IPS-NIHi11 (cell line): ENCODE results near the gene SH3BP5.
A peak's percentile ranks its signal among the peaks of the same experiment; 100 is the strongest.

Experiments
- DNase-seq: peaks from one replicate; pipeline ENCODE4 v3.0.0; 2012; ENCODE audit warnings: mixed read lengths, low spot score

The SH3BP5 gene

DNA sequence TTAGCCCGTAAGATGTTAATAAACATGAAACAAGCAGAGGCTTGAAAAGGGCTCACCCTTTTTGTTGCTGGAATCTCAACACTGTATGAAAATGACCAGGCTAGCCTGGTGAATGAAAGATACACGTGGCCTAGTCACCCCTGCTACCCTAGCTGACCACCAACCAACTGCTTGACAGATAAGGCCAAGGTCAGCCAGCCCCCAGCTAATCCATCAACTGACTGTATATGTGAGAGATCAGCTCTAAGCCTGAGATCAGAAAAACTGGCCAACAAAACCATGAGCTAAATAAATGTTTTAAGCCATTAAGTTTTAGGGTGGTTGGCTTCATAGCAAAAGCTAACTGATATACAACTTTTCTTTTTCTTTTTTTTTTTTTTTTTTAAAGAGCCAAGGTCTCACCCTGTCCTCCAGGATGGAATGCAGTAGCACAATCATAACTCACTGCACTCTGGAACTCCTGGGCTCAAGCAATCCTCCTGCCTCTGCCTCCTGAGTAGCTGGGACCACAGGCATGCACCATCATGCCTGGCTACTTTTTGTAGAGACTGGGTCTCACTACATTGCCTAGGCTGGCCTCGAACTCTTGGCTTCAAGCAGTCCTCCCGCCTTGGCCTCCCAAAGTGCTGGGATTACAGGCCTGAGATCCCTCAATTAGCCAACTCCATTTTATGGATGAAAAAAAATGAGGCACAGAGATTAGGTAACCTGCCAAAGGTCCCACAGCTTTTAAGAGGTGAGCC lies 34.6 kb downstream of the SH3BP5 start:
- DNase-seq: no peak

DNA sequence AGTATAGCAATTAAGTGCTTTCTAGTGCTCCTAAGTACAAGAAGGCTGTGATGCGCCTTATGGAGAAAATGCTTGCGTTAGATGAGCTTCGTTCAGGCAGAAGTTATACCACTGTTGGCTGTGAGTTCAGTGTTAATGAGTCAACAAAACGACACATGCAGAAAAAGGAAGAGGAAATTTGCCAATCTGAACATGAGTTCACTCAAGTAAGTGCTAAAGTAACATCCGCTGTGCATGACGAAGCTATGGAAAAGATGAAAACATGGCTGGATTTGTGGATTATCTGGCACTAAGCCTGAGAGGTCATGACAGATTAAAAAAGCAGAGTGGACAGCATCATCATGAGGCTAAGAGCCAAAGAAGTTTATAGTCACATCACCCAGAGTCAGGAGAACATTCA lies 36.9 kb downstream of the SH3BP5 start:
- DNase-seq: no peak

DNA sequence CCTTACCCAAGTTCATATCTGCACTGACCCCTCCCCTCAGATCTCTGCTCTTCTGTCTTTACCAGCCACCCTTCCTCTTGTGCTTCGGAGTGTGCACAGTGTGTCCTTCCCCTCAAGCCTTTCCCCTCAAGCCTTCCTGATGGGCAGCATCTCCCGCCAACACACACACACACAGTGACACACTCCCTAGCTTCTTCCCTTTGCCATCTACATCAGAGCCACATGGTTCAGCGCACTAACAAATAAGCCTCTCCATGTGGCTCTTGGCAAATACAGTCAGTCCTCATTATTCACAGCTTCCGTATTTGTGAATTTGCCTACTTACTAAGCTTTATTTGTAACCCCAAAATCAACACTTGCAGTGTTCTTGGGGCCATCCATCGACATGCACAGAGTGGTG lies 37.5 kb downstream of the SH3BP5 start:
- no peak for DNase-seq

DNA sequence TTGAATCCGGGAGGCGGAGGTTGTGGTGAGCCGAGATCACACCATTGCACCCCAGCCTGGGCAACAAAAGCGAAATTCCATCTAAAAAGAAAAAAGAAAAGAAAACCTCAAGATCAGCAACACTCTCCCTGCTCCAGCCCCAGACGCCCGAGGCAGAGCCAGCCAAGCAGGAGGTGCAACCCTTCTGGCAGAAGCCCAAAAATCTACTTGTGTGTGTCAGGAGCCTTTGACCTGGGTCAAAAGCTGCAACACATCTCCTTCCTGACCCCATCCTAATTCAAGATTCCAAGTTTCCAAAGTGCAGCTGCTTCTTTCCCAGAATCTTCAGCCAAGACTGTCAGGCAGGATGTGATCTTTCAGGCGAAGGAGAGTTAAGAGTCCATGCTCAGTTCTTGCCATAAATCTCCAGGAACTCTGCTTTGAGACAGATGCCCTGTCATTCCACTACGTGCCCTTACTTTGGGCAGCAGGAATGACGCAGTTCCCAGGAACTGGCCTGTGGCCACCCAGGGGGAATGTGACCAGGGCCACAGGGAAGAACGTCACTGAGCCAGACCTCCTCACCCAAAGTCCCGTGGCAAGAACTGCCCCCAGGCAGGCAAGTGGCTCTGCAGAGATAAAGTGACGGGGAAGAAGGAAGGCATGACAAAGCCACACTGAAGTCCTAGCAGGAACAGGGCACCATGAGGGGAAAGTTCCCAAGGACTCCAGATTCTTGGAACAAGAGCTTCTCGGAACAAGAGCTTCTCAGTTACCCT lies 39.4 kb downstream of the SH3BP5 start:
- DNase-seq: no peak

DNA sequence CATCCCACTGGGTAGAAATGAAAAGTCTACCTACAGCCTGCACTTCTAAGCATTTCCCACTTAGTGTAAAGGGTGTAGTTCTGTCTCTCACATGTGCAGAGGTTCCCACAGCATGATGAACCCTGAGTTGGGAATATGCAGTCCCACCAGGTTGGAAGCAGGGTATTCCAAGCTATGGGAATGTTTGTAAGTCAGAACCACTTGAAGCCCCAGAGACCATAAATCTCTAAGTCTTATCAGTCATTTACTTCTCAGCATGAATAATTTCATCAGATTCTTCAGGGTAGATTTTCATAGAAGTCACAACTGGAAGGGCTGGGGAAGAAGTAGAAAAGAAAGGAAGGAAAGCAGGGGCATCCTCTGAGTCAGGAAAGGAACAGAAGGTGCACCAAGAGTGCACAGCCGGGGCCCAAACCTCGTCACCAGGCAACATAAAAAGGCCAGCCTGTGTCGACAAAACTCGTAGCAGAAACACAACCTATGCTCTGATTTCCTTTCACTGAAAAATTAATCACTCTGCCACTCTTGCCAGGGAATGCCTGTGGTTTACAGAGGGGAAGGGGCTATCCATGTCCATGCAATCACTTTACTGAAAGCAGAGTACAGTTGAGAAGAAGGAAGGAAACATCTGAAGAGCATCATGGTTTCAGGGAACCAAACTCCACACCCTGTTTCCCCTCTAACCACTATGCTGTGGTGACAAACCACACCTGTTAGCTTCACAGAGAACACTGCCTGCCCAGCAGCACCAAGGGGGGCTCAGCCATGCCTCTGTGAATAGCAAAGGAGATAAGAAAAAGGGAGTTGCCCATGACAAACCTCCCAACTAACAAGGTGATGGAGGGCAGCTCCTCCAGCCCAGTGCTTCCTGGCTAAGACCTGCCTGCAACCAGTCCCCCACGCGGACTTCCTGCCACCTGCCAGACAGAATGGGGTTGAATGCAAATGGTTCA lies 40.5 kb downstream of the SH3BP5 start:
- no peak for DNase-seq

DNA sequence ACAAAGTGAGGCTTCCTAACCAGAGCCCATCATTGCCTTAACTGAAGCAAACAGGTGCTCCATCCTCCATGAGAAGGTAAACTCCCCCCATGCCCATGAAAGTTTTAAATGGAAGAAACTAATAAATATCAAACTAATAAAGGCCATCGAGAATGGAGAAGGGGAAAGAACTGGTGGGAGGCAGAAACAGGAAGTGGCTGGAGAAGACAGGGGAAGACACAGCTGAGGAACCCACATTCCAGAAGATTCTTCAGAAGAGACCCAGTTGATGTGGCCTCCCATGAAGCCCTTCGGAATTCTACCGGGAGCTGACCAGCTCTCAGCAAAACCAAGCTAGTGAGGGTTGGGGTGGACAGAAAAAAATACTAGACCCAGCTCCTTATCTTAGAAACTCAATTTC lies 41.6 kb downstream of the SH3BP5 start:
- no peak for DNase-seq

DNA sequence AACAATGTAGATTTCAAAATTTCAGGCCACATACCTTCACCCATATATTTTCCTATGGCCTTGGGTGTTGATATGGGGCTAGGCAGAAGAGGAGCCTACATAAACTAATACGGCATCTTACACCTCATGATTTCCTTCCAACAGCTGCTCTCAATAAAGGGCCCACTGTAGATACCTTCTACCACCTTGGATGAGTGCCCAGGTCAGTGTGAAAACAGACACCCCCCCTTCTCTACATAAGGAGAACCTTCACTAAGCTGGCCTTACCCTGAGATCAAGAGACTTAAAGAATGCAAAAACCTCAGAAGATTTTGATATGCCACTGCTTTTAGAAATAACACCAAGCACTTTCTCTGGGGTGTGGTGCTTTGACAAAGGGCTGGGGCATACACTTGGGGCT lies 42.7 kb downstream of the SH3BP5 start:
- DNase-seq: no peak

DNA sequence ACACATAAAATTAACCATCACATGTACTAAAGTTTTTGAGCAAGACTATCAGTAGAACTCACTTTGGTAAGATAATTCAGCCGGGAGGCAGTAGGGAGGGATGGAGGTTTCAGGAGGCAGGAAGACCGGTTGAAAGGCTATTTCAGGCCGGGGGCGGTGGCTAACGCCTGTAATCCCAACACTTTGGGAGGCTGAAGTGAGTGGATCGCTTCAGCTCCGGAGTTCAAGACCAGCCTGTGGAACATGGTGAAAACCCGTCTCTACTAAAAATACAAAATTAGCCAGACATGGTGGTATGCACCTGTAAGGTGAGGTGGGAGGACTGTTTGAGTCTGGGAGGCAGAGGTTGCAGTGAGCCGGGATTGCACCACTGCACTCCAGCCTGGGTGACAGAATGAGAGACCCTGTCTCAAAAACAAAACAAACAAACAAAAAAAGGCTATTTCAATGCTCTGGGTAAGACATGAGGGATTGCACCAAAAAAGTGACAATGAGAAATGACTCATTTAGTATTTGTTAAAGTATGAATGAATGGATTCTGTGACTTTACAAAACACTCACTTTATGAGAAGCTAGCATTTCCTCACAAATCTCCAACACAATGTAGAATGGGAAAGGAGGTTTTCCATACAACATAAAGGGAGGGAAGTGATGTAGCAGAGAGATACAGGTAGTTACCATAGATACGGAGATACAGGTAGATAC lies 43.9 kb downstream of the SH3BP5 start:
- DNase-seq: no peak

DNA sequence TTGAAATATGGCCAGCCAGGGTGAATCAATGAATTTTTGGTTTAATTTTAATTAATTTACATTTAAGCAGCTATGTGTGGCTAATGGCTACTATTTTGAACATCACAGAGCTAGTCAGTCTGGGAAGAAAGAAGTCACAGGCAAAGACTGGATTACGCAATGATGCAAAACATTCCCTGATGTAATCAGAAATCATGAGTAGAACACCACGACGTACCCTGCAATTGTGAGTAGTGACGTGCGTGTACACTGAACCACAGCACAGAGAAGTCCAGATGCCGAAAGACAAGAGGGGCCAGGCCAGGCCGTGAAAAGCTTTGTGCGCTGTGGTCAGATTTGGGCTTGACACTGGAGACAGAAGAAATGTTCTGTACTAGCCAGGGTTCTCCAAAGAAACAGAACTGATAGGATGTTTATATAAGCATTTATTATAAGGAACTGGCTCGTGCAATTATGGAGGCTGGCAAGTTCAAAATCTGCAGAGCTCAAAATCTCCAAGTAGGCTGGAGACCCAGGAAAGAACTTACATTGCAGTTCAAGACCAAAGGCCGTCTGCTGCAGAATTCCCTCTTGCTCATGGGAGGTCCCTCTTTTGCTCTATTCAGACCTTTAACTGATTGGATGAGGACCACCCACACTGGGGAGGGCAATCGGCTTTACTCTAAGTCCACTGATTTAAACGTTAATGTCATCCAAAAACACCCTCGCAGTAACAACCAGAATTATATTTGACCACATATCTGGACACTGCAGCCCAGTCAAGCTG lies 44.6 kb downstream of the SH3BP5 start:
- no peak for DNase-seq

DNA sequence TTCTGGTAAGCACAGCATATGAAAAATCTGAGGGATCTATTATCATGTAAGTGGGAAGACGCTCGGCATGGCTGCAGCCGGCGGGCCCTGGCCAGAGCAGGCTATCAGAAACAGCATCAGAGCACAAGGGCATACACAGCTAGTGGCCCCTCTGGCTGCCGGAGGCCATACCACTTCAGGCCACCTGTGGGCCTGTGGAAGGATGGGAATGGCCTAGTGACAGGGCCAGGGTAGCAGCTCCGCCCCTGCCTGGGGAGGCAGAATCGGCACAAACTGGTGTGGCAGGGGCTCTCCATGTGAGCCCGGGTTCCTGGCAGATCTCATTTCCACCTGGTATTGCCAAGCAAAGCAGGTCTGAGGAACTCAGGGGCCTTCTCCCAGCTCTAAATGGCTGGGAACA lies 46.4 kb downstream of the SH3BP5 start:
- DNase-seq: peak; percentile 63

DNA sequence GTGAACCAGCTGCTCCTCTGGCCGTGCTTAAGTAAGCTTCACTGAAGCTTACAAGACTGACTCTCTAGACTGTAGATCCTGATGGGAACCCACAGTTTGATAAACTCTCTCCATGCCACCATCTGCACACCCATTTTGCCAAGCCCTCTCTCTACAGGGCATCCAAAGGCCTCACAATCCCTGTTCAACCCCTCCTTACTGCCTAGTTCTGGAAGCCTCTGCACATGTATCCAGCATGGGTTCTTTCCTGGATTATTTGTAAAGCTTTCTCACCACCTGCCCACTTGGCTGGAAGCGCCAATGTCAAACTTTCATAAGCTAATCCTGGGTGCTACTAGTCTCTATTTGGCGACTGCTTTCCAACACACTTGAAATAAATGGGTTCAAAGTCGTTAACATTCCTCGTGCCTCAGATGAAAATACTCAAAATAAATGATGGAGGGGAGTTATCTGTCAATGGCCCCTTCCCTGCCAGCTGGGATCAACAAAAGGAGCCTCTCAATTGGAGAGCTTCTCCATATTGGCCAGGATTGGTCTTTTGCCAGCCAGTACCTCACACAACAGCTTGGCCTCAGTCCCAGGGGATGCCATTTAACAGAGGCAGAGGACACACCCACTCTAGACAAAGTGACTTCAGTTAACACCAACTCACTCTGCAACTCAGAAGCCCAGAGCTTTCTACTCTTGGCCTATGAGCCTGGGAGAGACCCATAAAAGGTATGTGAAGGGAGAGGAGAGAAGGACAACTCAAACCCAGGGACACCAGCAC lies 48.1 kb downstream of the SH3BP5 start:
- no peak for DNase-seq

DNA sequence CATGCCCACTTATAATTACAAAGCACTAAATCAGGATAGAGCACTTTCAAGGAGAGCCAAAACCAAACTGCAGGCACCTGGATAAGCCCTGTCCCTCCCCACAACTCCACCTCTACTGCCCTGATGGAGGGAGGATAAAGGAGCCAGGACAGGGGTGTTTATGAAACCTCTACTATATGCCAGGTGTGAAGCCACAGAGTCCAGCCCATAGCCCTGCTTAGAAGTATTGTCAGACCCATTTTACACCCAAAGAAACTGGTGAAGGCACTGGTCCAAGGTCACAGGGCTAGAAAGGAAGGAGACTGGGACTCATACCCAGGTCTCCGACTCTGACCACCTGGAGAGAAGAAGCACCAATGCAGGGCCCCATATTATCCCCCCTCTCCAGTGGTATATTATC lies 48.7 kb downstream of the SH3BP5 start:
- DNase-seq: no peak

DNA sequence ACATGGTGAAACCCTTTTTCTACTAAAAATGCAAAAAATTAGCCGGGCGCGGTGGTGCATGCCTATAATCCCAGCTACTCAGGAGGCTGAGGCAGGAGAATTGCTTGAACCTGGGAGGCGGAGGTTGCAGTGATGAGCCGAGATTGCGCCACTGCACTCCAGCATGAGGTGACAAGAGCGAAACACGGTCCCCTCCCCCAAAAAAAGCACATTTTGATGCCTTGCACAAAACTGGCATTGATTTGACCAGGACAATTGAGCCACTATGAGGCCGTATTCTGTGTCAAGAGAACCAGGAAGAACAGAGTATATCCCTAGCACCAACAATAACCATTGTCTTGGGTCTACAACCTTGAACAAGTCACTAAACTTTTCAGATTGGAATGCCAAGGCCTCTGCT lies 50.6 kb downstream of the SH3BP5 start:
- DNase-seq: no peak

DNA sequence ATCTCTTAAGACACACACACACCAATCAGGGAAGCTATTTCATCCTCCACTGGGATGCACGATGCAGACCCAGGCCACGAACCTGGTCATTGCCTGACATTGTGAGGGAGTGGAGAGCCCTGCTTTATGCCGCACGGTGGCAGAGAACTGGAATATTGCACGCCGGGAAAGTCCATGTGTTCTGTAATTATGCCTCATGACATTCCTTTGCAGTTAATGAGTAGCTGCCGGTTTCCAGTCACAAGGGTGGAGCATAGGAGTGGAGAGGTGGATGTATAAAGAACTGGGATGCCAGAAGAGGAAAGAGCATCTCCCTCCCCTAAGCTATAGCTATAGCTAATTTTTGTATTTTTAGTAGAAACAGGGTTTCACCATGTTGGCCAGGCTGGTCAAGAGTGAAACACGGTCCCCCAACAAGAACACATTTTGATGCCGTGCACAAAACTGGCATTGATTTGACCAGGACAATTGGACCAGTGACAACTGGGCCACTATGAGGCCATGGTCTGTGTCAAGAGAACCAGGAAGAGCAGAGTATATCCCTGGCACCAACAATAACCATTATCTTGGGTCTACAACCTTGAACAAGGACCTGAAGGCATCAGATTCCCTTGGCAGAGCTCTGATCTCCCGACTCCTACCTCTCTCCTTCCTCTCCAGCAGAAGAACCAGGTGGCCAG lies 51.4 kb downstream of the SH3BP5 start:
- DNase-seq: no peak

DNA sequence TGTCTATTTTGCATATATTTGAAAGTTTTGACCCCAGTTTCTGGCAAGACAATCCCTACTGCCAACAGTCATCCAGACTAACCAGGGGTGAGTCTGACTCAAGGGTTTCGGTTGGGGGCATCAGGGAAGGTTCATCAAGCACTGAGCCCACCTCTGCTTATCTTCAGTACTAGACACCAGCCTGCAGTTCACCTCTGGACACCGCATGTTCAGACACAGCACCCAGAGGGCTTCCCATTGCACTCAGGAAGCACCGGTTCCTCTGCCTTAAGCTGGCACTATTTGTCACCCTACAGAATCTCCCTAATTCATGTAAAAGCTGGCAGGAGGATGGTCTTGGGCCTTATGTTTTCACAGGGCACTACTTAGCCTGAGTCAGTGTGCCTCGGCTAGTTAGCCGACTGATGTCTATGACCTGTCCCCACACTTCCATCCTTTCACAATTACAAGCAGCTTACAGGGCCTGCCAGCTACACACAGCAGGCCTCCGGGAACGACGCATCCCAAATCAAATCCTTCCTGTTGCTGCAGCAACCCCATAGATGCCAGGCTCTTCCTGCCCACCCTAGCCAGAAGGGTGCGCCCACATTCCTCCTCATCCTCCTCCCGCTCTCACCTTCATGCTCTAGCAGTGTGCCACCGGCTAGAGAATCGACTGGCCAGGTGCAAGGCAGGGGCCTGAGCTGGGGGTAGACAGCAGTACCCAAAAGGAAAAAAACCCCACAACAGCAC lies 52.5 kb downstream of the SH3BP5 start:
- DNase-seq: no peak

DNA sequence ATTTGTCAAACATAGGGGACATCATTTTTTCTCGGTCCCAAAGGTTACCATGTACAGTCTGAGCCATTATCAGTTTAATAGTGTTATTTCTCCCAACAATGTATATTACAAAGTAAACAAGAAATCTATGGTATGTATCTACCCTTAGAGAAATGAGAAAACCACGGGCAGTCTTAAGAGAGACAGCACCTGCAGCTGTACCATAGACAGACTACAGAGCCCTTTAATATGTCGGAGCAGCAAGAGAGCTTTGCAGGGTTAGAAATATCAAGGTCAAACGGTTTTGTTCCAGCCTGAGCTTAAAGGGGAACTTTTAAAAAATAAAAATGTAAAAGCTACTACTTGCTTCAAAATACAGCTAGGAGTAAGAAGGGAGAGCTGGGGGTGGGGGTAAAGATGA lies 53.2 kb downstream of the SH3BP5 start:
- DNase-seq: no peak

DNA sequence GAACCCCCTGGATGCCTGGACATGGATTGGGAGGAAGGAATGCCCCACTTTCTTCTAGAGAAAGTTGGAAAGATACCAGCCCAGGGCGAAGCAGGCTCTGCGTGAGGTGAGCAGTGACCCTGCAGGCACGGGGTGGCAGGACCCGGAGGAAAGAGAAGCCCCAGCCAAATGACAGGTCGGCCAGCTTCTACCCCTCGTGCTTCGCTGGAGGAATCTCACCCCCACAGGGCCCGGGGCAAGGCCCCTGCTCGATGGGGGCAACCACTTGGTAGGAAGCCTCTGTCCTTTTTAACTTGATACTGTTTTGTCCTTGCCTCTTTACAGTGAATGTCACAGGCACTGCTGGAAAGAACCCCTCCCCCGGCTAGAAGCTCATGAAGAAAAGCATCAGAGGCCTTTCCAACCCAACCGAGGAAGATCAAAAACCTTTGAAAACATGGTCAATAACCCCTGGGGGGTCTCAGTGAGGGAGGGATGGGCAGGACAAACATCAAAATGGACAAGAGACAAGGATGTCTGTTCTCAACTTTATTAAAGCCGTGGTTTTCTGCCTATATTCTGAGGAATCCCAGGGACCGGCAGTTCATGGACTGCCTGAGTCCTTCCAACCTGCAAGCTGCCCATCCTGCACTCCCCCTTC lies 54.4 kb downstream of the SH3BP5 start:
- DNase-seq: peak; percentile 33

DNA sequence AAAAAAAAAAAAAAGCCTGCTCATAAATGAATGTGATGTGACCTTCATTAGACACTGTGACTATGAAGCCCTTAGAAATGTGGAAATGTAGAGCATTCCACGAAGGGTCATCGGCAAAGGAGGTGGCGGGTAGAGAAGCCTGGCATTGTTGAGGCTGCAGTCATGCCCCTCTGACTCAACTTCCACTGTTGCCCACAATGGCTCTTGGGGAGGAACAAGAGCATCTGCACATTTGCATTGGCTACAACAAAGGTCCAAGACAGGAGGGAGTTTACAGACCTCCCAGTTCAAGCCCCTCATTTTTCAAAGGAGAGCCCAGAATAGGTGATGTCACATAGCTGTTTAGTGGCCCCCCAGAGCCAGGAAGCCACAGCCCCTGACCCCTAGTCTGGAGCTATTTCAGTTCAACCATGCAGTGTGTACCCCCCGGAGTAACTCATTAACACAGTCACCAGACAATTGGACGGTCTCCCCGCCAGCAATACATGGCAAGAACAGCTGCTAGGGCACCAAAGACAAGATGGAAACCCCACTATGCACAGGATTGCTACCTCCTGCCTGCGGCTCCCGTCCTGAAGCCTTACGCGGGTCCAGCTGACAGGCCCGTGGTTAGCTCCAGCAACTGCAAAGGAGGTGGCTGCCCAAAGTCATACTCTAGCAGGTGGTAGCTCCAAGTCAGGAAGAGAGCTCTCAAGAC lies 56.2 kb downstream of the SH3BP5 start:
- DNase-seq: no peak
